Loucy (cell line): ENCODE results near the gene SYDE2.

ENCODE experiments used
- H2AFZ ChIP-seq: fragments of 200-600 bp; sonication (generic); 2 replicates; pipeline ENCODE4 v1.6.0; 2016; ENCODE audit warnings: antibody characterized with exemption, mild to moderate bottlenecking, low read length, moderate library complexity
- H3F3A ChIP-seq: fragments of 200-600 bp; 2 replicates; pipeline ENCODE4 v1.6.0; 2016; ENCODE audit warnings: antibody characterized with exemption, low read depth, mild to moderate bottlenecking
- H3K27me3 ChIP-seq: fragments of 200-600 bp; sonication (generic); 2 replicates; pipeline ENCODE4 v1.6.1; 2014; ENCODE audit warnings: low read length, mild to moderate bottlenecking; ENCODE audit not compliant: insufficient read depth, poor library complexity, severe bottlenecking
- H3K36me3 ChIP-seq: fragments of 200-600 bp; sonication (generic); 2 replicates; pipeline ENCODE4 v1.6.1; 2016; ENCODE audit warnings: low read length; ENCODE audit not compliant: insufficient read depth
- H3K4me1 ChIP-seq: fragments of 200-600 bp; sonication (generic); 2 replicates; pipeline ENCODE4 v1.5.1; 2014; ENCODE audit warnings: low read length, mild to moderate bottlenecking; ENCODE audit not compliant: insufficient read depth, poor library complexity, severe bottlenecking
- H3K4me2 ChIP-seq: fragments of 200-600 bp; sonication (generic); 2 replicates; pipeline ENCODE4 v1.6.0; 2014; ENCODE audit warnings: antibody characterized with exemption, low read length, low read depth, mild to moderate bottlenecking; ENCODE audit not compliant: poor library complexity, severe bottlenecking
- H3K4me3 ChIP-seq: fragments of 200-600 bp; sonication (generic); 2 replicates; pipeline ENCODE4 v1.5.1; 2014; ENCODE audit warnings: low read length, mild to moderate bottlenecking, mixed read lengths; ENCODE audit not compliant: poor library complexity, severe bottlenecking
- H3K79me2 ChIP-seq: fragments of 200-600 bp; sonication (generic); 2 replicates; pipeline ENCODE4 v1.6.1; 2014; ENCODE audit warnings: low read length; ENCODE audit not compliant: insufficient read depth
- H3K9ac ChIP-seq: fragments of 200-600 bp; sonication (generic); 2 replicates; pipeline ENCODE4 v1.6.0; 2014; ENCODE audit warnings: mild to moderate bottlenecking, low read depth, low read length, moderate library complexity; ENCODE audit not compliant: poor library complexity, severe bottlenecking
- H3K9me2 ChIP-seq: fragments of 200-600 bp; sonication (generic); replicated peaks from 2 replicates; pipeline ENCODE4 v1.6.1; 2016; ENCODE audit warnings: low read depth, low read length, mixed read lengths
- H3K9me3 ChIP-seq: fragments of 200-600 bp; sonication (generic); 2 replicates; pipeline ENCODE4 v1.6.1; 2014; ENCODE audit warnings: mild to moderate bottlenecking, antibody characterized with exemption, low read length, low read depth; ENCODE audit not compliant: insufficient read depth
- H4K20me1 ChIP-seq: fragments of 200-600 bp; sonication (generic); 2 replicates; pipeline ENCODE4 v1.6.0; 2014; ENCODE audit warnings: antibody characterized with exemption, low read length, mild to moderate bottlenecking; ENCODE audit not compliant: insufficient read depth, poor library complexity, severe bottlenecking
- CTCF ChIP-seq: fragments of 200-600 bp; sonication (generic); conservative IDR thresholded peaks from 2 replicates; pipeline ENCODE4 v1.5.1; 2014; ENCODE audit warnings: mild to moderate bottlenecking, antibody characterized with exemption, low read length
- EZH2phosphoT487 ChIP-seq: fragments of 200-600 bp; IDR thresholded peaks from 2 replicates; pipeline ENCODE4 v1.6.1; 2018; ENCODE audit warnings: antibody characterized with exemption, mild to moderate bottlenecking, moderate library complexity, borderline replicate concordance

The SYDE2 gene

GRCh38 chr1:85245456-85245855 is 44.6 kb upstream of the SYDE2 start:
- no peaks in the 10 kb centered on the region; the same call in 1 of the 2 replicates for H3K9me3 ChIP-seq
- H4K20me1 ChIP-seq, result no peaks in the 10 kb centered on the region
- H3K27me3 ChIP-seq, result no peaks in the 10 kb centered on the region
- peaks cover 4% of the 10 kb centered on the region; the same call in 1 of the 2 replicates for H3F3A ChIP-seq
- H3K36me3 ChIP-seq, result no peaks in the 10 kb centered on the region
- no peaks in the 10 kb centered on the region for H3K79me2 ChIP-seq
- peaks cover 28% of the 10 kb centered on the region for H3K4me1 ChIP-seq
- TF ChIP-seq EZH2phosphoT487 (no peak), CTCF (no peak)
- no peak overlapping the region for H3K4me3 ChIP-seq
- no peaks in the 10 kb centered on the region for H3K9me2 ChIP-seq
- H3K4me2 ChIP-seq, result peak overlapping the region; percentile 43
- H2AFZ ChIP-seq, result no peak overlapping the region
- peak overlapping the region; percentile 7 for H3K9ac ChIP-seq

- no peaks in the 10 kb centered on the region; the same call in 1 of the 2 replicates for H3K9me3 ChIP-seq
- H3K27me3 ChIP-seq, result no peaks in the 10 kb centered on the region
- TF ChIP-seq EZH2phosphoT487 (no peak), CTCF (no peak)
- peaks cover 29% of the 10 kb centered on the region for H3K4me1 ChIP-seq
- no peak overlapping the region for H3K4me3 ChIP-seq
- H4K20me1 ChIP-seq, result no peaks in the 10 kb centered on the region
- H3K79me2 ChIP-seq, result no peaks in the 10 kb centered on the region
- H3K4me2 ChIP-seq, result peak overlapping the region; percentile 43
- H3K9ac ChIP-seq, result peak overlapping the region; percentile 7
- no peaks in the 10 kb centered on the region for H3K36me3 ChIP-seq
- H3F3A ChIP-seq, result peaks cover 4% of the 10 kb centered on the region; the same call in 1 of the 2 replicates
- H2AFZ ChIP-seq, result peak overlapping the region; percentile 85
- no peaks in the 10 kb centered on the region for H3K9me2 ChIP-seq
Observed at GRCh38 chr1:85244271-85245061, 43.6 kb upstream of the SYDE2 start.

GRCh38 chr1:85243372-85243771 is 42.6 kb upstream of the SYDE2 start:
- H3K9me3 ChIP-seq, result no peaks in the 10 kb centered on the region
- no peak overlapping the region for H3K9ac ChIP-seq
- no peaks in the 10 kb centered on the region for H4K20me1 ChIP-seq
- no peaks in the 10 kb centered on the region for H3K27me3 ChIP-seq
- H2AFZ ChIP-seq, result peak overlapping the region; percentile 85; the same call in 1 of the 2 replicates
- no peaks in the 10 kb centered on the region for H3K36me3 ChIP-seq
- H3K79me2 ChIP-seq, result no peaks in the 10 kb centered on the region
- no peak for TF ChIP-seq EZH2phosphoT487
- TF ChIP-seq CTCF, result no peak
- H3K4me2 ChIP-seq, result no peak overlapping the region
- peaks cover 4% of the 10 kb centered on the region; the same call in 1 of the 2 replicates for H3F3A ChIP-seq
- no peaks in the 10 kb centered on the region for H3K9me2 ChIP-seq
- H3K4me1 ChIP-seq, result peaks cover 29% of the 10 kb centered on the region
- H3K4me3 ChIP-seq, result no peak overlapping the region
